ENCODE results near the gene HLCS.

HLCS gene

DNA sequence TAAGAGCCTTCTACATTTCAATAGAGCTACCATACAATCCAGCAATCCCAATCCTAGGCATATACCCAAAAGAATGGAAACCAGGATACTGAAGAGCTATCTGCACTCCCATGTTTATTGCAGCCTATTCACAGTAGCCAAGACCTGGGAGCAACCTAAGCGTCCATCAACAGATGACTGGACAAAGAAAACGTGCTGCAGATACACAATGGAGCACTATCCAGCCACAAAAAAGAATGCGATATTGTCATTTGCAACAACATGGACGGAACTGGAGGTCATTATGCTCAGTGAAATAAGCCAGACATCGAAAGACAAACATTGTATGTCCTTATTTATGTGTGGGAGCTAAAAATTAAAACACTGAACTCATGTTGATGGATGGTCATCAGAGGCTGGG, 115.3 kb downstream of the HLCS start:
- CTCF ChIA-PET: interaction anchor here (0.7 to 6.5 kb wide), 3 partner anchors 159 to 350 kb away, joined by 3 to 64 read pairs (median 4); no protein-coding TSS in a partner anchor
- Histone ChIP-seq H3K27ac (ENCODE audit: extremely low read depth, low read depth, low read length) (no peak overlapping the region), H3K4me1 (ENCODE audit: control insufficient read depth, insufficient read depth, low read length) (peaks cover 7% of the 10 kb centered on the region), H3K4me3 (ENCODE audit: low read depth, low read length) (no peak overlapping the region), H3K9me3 (ENCODE audit: control insufficient read depth, insufficient read depth, low read depth, low read length) (no peaks in the 10 kb centered on the region), H3K36me3 (ENCODE audit: control insufficient read depth in 2 of 2, insufficient read depth in 1 of 2, low read length in 2 of 2) (no peaks in the 10 kb centered on the region)
- POLR2A ChIA-PET: no interaction called here
- TF ChIP-seq ZNF239 (tag by site-specific recombination; IDR thresholded peaks at IDR 0.05): no peak
- TF ChIP-seq ZNF701 (tag by site-specific recombination; IDR thresholded peaks at IDR 0.05): no peak
- no peak for TF ChIP-seq ZNF571 (tag by site-specific recombination; IDR thresholded peaks at IDR 0.05)
- TF ChIP-seq, protein P1, sequence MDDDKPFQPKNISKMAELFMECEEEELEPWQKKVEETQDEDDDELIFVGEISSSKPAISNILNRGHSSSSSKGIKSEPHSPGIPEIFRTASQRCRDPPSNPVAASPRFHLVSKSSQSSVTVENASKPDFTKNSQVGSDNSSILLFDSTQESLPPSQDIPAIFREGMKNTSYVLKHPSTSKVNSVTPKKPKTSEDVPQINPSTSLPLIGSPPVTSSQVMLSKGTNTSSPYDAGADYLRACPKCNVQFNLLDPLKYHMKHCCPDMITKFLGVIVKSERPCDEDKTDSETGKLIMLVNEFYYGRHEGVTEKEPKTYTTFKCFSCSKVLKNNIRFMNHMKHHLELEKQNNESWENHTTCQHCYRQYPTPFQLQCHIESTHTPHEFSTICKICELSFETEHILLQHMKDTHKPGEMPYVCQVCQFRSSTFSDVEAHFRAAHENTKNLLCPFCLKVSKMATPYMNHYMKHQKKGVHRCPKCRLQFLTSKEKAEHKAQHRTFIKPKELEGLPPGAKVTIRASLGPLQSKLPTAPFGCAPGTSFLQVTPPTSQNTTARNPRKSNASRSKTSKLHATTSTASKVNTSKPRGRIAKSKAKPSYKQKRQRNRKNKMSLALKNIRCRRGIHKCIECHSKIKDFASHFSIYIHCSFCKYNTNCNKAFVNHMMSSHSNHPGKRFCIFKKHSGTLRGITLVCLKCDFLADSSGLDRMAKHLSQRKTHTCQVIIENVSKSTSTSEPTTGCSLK (tag by site-specific recombination; IDR thresholded peaks at IDR 0.05): no peak
- TF ChIP-seq, protein P2, sequence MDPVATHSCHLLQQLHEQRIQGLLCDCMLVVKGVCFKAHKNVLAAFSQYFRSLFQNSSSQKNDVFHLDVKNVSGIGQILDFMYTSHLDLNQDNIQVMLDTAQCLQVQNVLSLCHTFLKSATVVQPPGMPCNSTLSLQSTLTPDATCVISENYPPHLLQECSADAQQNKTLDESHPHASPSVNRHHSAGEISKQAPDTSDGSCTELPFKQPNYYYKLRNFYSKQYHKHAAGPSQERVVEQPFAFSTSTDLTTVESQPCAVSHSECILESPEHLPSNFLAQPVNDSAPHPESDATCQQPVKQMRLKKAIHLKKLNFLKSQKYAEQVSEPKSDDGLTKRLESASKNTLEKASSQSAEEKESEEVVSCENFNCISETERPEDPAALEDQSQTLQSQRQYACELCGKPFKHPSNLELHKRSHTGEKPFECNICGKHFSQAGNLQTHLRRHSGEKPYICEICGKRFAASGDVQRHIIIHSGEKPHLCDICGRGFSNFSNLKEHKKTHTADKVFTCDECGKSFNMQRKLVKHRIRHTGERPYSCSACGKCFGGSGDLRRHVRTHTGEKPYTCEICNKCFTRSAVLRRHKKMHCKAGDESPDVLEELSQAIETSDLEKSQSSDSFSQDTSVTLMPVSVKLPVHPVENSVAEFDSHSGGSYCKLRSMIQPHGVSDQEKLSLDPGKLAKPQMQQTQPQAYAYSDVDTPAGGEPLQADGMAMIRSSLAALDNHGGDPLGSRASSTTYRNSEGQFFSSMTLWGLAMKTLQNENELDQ (tag by site-specific recombination; IDR thresholded peaks at IDR 0.05; ENCODE audit: low read depth): no peak
- TF ChIP-seq, protein P3, sequence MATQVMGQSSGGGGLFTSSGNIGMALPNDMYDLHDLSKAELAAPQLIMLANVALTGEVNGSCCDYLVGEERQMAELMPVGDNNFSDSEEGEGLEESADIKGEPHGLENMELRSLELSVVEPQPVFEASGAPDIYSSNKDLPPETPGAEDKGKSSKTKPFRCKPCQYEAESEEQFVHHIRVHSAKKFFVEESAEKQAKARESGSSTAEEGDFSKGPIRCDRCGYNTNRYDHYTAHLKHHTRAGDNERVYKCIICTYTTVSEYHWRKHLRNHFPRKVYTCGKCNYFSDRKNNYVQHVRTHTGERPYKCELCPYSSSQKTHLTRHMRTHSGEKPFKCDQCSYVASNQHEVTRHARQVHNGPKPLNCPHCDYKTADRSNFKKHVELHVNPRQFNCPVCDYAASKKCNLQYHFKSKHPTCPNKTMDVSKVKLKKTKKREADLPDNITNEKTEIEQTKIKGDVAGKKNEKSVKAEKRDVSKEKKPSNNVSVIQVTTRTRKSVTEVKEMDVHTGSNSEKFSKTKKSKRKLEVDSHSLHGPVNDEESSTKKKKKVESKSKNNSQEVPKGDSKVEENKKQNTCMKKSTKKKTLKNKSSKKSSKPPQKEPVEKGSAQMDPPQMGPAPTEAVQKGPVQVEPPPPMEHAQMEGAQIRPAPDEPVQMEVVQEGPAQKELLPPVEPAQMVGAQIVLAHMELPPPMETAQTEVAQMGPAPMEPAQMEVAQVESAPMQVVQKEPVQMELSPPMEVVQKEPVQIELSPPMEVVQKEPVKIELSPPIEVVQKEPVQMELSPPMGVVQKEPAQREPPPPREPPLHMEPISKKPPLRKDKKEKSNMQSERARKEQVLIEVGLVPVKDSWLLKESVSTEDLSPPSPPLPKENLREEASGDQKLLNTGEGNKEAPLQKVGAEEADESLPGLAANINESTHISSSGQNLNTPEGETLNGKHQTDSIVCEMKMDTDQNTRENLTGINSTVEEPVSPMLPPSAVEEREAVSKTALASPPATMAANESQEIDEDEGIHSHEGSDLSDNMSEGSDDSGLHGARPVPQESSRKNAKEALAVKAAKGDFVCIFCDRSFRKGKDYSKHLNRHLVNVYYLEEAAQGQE (tag by site-specific recombination; IDR thresholded peaks at IDR 0.05): no peak
- TF ChIP-seq ZNF341 (tag by site-specific recombination; IDR thresholded peaks at IDR 0.05; ENCODE audit: low read depth): no peak
- TF ChIP-seq ZNF354C (tag by site-specific recombination; IDR thresholded peaks at IDR 0.05; ENCODE audit: borderline replicate concordance, low read depth): no peak
- TF ChIP-seq MZF1 (tag by site-specific recombination; IDR thresholded peaks at IDR 0.05; ENCODE audit: borderline replicate concordance): no peak
- TF ChIP-seq ZBTB48 (tag by site-specific recombination; IDR thresholded peaks at IDR 0.05): no peak
- TF ChIP-seq, protein P4, sequence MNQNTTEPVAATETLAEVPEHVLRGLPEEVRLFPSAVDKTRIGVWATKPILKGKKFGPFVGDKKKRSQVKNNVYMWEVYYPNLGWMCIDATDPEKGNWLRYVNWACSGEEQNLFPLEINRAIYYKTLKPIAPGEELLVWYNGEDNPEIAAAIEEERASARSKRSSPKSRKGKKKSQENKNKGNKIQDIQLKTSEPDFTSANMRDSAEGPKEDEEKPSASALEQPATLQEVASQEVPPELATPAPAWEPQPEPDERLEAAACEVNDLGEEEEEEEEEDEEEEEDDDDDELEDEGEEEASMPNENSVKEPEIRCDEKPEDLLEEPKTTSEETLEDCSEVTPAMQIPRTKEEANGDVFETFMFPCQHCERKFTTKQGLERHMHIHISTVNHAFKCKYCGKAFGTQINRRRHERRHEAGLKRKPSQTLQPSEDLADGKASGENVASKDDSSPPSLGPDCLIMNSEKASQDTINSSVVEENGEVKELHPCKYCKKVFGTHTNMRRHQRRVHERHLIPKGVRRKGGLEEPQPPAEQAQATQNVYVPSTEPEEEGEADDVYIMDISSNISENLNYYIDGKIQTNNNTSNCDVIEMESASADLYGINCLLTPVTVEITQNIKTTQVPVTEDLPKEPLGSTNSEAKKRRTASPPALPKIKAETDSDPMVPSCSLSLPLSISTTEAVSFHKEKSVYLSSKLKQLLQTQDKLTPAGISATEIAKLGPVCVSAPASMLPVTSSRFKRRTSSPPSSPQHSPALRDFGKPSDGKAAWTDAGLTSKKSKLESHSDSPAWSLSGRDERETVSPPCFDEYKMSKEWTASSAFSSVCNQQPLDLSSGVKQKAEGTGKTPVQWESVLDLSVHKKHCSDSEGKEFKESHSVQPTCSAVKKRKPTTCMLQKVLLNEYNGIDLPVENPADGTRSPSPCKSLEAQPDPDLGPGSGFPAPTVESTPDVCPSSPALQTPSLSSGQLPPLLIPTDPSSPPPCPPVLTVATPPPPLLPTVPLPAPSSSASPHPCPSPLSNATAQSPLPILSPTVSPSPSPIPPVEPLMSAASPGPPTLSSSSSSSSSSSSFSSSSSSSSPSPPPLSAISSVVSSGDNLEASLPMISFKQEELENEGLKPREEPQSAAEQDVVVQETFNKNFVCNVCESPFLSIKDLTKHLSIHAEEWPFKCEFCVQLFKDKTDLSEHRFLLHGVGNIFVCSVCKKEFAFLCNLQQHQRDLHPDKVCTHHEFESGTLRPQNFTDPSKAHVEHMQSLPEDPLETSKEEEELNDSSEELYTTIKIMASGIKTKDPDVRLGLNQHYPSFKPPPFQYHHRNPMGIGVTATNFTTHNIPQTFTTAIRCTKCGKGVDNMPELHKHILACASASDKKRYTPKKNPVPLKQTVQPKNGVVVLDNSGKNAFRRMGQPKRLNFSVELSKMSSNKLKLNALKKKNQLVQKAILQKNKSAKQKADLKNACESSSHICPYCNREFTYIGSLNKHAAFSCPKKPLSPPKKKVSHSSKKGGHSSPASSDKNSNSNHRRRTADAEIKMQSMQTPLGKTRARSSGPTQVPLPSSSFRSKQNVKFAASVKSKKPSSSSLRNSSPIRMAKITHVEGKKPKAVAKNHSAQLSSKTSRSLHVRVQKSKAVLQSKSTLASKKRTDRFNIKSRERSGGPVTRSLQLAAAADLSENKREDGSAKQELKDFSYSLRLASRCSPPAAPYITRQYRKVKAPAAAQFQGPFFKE (tag by site-specific recombination; IDR thresholded peaks at IDR 0.05; ENCODE audit: borderline replicate concordance): no peak
- no peak for TF ChIP-seq ZNF777 (tag by site-specific recombination; IDR thresholded peaks at IDR 0.05; ENCODE audit: borderline replicate concordance)
- TF ChIP-seq, protein P5, sequence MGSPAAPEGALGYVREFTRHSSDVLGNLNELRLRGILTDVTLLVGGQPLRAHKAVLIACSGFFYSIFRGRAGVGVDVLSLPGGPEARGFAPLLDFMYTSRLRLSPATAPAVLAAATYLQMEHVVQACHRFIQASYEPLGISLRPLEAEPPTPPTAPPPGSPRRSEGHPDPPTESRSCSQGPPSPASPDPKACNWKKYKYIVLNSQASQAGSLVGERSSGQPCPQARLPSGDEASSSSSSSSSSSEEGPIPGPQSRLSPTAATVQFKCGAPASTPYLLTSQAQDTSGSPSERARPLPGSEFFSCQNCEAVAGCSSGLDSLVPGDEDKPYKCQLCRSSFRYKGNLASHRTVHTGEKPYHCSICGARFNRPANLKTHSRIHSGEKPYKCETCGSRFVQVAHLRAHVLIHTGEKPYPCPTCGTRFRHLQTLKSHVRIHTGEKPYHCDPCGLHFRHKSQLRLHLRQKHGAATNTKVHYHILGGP (tag by site-specific recombination; IDR thresholded peaks at IDR 0.05): no peak
- TF ChIP-seq ZNF223 (tag by site-specific recombination; IDR thresholded peaks at IDR 0.05): no peak
- no peak for TF ChIP-seq ZNF585B (tag by site-specific recombination; IDR thresholded peaks at IDR 0.05)
- no peak for TF ChIP-seq SCRT2 (tag by site-specific recombination; IDR thresholded peaks at IDR 0.05)
- TF ChIP-seq ZBTB7A (tag by site-specific recombination; IDR thresholded peaks at IDR 0.05; ENCODE audit: low read depth): no peak
- TF ChIP-seq TCF7L2 (IDR thresholded peaks at IDR 0.05; ENCODE audit: borderline replicate concordance, low read depth, low read length): no peak
- TF ChIP-seq ZBTB1 (tag by site-specific recombination; IDR thresholded peaks at IDR 0.05): no peak
- TF ChIP-seq ZNF426 (tag by site-specific recombination; IDR thresholded peaks at IDR 0.05): no peak
